HTR-8/SVneo (cell line): ENCODE data around the gene MPRIP.
"Not testable (repeated sequence)": the region's sequence is repeated elsewhere in the genome, so short reads cannot be mapped to it uniquely, and the experiment has no call there.

Experiments
- DNase-seq: peaks from one replicate; pipeline ENCODE4 v3.0.0; 2011; ENCODE audit warnings: low spot score, mixed read lengths; ENCODE audit not compliant: insufficient read length
- FAIRE-seq: peaks from 2 replicates; lab custom pipeline; 2011; peaks lifted over from hg19 to GRCh38; lab: Jason Lieb, UNC

The MPRIP gene

DNA sequence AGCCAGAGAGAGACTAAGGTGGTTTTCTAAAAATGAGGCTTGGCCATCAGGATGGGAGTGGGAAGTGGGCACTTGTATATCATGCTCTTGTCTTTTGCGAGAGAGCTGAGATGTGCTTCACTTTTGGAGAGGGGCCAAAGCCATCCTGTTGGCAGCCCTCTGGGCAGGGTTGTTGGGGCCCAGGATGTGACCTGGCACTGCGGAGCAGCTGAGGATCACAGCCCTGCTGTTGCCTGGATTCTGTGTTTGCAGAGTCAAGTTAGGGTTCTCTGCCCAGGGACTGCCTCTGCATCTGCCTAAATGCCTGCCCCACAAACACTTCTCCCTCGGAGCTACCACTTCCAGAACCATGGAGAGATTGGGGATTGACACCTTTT, 92.7 kb downstream of the MPRIP start:
- DNase-seq (no peak), FAIRE-seq (no peak)

DNA sequence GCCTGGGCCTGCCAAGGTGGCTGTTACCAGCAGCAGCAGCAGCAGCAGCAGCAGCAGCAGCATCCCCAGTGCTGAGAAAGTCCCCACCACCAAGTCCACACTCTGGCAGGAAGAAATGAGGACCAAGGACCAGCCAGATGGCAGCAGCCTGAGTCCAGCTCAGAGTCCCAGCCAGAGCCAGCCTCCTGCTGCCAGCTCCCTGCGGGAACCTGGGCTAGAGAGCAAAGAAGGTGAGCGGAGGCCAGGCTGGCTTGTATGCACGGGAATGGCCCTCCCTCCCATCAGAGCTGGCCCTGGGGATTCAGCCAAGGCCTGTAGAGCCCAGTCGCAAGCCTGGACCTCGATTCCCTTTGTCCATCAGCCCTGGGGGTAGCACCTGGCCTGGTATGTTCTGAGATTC, 94.0 kb downstream of the MPRIP start:
- not testable (repeated sequence) for FAIRE-seq, DNase-seq

DNA sequence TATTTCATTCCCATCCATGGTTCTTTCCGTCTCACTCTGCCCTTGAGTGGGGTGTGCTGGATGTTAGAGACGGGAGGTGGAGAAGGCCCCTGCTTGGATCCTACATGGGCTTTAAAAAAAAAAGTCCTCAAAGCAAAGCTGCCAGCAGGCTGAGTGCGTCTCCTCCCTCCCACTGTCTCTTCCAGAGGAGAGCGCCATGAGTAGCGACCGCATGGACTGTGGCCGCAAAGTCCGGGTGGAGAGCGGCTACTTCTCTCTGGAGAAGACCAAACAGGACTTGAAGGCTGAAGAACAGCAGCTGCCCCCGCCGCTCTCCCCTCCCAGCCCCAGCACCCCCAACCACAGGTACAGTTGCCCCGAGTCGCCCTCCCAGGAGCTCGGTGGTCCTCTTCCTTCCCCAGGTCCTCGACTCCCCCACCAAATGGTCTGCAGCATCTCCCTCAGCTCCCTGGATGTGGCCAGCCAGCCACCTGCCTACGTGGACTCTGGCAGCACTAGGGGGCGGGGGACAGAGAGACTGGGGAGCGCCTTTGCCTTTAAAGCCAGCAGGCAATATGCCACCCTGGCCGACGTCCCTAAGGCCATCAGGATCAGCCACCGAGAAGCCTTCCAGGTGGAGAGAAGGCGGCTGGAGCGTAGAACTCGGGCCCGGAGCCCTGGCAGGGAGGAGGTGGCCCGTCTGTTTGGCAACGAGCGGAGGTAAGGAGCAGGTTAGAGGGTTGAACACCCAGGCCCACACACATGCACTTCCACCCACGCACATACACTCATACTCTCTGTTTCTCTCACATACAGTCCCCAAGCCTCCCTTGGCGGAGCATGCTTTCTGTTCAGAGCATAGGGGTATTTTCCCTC, 95.7 kb downstream of the MPRIP start:
- no peak for FAIRE-seq
- no peak for DNase-seq

DNA sequence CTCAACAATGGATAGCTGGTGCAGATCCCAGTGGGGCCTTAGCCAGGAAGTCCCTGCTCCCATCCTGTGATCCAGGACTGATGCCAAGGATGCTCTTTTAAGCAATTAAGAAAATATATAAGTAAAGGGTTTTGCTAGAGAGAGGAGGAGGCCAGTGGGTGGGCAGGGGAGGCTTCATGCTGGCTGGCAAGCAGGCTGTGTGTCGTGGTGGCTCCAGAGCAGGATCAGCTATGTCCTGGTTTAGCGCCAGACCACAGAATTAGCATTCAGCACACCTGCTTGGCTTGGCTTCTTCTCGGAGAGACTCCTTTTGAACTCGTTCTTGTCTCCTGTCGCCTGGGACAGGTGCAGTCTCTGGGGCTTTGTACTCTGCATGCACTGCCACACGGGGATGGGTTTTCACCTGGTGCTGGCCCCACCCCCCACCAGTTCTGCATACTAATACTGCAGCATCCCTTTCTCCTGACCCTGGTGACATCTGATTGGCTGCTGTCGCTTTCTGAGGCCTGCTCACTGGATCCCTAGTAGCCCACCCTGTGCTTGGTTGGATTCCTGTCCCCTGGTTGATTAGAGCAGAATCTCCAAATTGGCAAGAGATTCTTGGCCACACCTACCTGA, 97.8 kb downstream of the MPRIP start:
- FAIRE-seq (no peak), DNase-seq (no peak)

DNA sequence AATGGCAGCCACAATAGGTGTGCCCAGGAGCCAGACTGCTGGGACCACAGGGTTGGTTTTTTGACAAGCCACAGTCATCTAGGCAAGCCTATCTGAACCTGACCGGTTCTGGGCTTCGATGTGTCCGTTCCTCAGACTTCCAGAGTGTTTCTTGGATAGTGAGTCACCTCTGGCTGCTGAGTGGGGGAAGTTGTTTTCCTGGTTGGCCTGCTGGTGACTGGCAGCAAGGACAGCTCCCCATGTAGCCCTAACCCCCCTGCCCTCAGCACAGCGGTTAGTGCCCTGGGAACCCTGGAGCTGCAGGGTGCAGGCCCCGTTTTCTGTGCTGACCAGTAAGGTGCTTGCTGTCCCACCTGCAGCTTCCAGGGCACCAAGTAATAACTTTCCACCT, 98.3 kb downstream of the MPRIP start:
- no peak for FAIRE-seq
- no peak for DNase-seq

DNA sequence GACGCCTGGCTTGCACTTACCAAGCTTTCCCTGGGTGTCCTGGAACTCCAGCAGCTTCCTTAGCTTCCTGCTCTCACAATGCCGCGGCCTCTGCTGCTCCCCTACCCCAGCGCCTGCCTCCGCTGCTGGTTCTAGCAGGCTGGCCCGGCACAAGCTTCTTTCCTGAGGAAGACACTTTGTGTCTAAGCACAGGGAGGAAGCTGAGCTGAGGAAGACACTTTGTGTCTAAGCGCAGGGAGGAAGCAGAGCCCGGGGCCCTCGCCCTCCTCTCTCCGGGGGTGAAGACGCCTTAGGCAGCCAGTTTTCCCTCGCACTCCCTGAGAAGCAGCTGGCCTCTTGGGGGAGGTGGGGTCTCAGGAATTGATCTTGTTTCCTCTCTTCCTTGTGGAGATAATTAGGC, 99.0 kb downstream of the MPRIP start:
- DNase-seq: no peak
- FAIRE-seq: no peak

DNA sequence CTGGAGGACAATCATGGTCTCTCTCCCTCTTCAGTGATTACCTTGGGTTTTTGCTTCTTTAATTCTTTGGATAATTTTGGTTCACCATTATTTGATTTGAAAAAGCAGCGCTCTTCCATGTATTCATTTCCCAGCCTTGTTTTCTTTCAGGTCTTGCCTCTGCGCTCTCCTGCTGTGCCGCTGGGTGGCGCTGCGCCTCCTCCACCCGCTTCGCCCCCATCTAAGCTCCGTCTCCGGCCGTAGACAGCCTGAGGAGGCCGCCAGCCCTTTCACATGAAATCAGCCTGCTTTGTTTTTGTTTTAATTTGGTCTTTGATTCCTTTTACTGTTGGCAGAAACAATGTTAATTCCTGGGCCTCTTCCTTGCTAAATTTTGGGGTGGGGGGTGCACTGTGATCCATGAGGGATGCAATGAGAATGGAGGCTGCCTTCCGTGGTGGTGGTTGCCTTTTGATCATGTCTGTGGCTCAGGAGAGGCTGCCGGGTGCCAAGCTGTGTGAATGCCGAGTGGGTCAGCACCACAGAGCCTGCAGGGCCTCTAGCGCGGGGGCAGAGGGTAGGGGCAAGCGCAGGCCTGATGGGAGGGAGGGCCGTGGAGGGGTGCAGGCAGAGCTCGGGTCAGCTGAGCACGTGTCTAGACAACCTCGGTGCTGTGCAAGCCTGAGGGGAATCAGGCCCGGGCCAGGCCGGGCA, 99.7 kb downstream of the MPRIP start:
- DNase-seq (peak; percentile 52), FAIRE-seq (no peak)

DNA sequence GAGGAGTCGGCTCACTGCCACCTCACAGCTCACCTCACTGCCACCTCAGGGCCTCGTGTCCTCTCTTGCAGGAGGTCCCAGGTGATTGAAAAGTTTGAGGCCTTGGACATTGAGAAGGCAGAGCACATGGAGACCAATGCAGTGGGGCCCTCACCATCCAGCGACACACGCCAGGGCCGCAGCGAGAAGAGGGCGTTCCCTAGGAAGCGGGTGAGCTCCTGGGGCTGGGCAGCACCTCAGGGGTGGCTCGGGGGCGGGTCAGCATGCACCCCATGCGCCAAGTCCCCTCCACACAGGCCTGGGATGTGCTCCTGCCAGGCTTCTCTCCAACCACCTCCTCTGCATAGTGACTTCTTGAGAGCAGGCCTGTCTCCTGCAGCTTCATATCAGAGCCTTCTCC, 100.3 kb downstream of the MPRIP start:
- no peak for DNase-seq
- FAIRE-seq: no peak

DNA sequence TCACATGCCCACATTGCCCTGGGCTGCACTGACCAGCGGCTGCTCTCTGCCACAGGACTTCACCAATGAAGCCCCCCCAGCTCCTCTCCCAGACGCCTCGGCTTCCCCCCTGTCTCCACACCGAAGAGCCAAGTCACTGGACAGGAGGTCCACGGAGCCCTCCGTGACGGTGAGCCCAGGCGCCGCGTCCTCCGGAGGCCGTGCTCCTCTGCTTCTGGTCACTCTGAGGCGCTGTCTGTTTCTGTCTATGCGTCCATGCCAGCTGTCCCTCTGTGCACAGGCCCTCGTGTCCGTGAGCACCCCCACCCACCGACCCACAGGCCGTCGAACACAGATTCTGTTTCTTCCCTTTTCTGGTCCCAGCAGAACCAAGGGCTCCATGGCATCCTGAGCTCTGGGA, 101.2 kb downstream of the MPRIP start:
- no peak for DNase-seq
- FAIRE-seq: no peak

DNA sequence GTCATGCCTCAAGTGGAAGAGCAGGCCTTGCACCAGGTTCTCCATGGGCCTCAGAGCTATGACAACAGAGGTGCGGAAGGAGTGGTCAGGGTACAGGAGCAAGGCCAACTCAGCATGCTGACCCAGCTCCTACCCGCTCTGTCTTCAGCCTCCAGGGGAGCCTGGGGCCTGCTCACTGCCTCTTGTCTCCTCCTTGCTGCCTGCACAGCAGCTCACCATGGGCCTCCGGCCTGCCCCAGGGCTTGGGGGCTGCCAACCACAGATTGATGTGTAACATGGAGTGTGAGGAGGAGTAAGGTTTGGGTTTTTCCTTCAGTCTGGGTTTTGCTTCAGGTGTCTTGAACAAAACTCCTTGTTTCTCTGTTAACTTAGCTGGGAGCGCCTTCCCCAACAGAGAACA, 101.8 kb downstream of the MPRIP start:
- no peak for FAIRE-seq
- DNase-seq: no peak

DNA sequence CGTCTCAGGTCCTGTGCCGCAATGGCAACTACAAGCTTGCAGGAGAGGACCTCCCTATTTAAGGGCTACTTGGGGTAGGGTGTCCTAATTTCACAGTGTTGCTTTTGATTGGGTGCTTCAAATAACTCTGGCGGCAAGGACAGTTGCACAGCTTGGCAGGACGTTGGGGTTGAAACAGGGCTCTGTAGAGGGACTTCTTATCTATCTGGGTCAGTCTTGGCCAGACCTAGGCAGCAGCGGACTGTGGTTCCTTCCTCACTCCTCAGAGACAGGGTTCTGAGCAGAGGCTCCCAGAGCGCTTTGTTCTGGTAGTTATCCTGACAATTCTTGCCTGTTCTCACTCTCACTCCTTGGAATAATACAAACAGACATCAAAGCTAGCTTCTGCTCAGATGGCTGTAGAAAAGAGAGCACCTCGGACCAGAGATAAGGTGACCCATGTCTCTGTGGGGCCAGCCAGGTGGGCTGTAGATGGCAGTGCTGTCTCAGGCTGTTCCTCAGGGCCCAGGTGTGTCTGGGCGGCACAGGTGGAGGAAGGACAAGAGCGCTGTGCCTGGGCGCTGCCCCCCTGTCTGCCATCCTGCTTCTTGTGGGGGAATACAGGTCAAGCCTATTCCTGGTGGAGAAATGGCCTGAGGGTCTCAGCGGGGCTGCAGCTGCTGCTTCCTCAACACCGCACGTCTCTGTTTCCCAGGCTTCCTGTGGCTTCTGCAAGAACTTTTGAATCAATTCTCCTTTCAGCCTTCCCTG, 102.8 kb downstream of the MPRIP start:
- FAIRE-seq (no peak), DNase-seq (no peak)

DNA sequence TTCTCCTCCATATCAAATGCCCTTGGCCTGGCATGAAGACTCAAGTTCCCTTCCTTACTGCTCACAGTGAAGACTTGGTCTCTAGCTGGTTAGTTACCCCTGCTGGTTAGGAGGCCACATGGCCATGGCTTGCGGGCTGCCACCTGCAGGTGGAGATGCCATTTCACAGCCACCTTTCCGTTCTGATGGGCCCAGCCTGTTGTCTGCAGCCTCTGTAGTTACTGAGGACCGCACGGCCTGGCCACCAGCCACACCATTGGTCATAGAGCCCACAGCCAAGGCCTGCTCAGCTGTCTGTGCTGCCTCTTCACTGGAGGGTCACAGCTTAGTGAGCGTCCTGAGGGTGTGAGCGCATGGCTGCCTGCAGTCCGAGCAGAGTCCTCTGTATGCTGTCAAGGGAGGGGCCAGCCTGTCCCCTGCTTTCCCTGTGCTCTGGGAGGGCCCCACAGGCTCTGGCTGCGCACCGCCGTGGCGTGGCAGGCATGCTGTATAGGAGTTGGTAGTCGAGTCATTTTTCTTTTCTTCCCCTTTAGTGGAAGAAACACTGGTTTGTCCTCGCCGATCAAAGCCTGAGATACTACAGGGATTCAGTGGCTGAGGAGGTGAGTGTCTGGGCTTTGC, 104.6 kb downstream of the MPRIP start:
- FAIRE-seq (peak; percentile 73), DNase-seq (no peak)

DNA sequence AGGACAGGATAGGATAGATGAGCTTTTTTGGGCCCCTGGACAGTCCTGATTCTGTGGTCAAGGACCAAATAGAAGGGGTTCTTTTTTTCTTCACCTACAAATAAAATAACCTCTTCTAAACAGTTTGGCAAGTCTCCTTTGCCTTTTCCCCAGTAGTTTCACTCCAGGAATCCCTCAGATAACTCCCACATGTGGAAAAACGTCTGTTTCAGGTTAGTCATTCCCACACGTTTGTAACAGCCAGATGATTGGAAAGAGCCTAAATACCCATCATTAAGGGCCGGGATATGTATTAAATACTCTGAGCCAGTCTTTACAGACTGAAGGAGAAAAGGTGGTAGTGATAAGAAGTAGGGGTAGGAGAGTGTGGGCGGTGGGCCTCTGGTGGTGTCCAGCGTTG, 105.6 kb downstream of the MPRIP start:
- FAIRE-seq: no peak
- no peak for DNase-seq

DNA sequence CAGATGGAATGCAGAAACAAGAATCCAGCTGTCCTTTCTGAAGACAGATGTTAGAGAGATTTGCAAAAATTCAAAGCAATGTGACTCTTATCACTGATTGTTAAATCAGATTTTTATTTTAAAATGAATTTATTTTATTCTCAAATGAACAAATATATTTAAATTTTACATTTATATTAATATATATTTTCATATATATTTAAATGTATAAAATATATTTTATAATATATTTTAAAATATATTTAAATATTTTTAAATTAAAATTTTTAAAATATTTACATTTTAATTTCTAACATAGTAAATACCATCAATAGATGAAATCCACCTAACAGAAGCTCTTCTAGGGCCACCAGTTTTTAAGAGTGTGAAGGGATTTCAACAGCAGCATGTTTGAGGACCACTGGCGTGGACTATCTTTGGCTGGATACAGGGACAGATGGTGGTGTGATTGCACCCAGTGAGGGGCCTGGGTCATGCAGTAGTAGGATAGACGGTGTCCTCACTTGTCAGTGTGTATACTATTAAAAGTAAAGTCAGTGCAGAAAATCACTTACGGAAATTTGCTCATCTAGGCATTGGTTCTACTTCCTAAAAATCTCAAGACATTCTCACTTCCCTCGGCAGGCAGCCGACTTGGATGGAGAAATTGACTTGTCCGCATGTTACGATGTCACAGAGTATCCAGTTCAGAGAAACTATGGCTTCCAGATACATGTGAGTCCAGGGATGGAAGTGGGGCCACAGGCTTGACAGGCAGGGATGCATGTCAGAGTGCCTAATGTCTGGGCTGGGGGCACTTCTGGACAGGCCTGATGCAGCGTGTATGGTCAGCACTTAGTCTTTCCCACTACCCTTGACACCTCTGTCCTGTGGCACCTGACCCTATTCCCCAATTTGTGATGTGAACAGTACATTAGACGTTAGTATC, 107.5 kb downstream of the MPRIP start:
- FAIRE-seq (no peak), DNase-seq (no peak)

DNA sequence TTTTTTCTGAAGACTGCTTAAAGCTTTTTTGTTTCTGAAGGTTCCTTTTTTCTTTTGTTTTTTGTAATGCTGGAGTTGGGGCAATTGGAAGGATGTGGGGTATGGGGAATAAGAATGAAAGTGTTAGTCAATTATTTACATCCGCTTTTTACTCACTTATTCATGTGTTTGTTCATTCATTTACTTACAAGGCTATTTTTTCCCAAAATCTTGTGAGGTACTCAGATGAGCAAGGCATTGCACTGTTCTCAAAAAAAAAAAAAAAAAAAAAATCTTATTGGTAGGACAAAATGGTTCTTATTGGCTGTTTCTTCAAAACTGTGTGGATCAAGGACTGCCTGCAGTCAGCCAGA, 108.2 kb downstream of the MPRIP start:
- FAIRE-seq (no peak), DNase-seq (no peak)

DNA sequence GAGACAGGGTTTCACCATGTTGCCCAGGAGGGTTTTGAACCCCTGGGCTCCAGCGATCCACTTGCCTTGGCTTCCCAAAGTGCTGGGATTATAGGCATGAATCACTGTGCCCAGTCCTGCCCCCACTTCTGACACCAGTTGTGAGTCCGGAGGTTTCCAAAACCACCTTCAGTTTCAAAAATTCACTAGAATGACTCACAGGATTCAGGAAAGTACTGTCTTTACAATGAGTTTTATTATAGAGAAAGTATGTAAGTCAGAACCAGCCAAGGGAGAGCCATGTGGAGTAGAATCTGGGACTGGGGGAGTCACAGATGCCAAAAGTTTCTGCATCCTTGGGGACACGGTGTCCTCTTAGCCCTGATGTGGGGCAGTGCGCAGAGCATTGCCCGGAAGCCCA, 108.8 kb downstream of the MPRIP start:
- peak; percentile 68 for DNase-seq
- FAIRE-seq: no peak

DNA sequence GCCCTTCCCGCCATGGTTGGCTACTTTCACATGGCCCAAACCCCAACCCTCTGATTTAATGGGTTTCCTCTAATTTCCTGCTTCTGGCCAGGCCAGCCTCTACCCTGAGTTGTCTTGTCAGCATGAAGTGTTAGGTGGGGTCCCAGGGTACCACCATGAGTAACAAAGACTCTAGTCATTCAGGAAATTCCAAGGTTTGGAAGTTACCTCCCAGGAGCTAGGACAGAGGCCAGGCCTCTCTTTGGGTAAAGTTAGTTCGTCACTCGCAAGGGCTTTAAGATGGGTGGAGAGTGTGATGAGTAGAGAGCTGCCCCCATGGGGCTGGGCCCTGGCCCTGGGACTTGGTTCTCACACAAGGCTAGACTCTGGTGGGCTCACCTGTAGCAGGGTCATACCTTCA, 109.3 kb downstream of the MPRIP start:
- no peak for DNase-seq

DNA sequence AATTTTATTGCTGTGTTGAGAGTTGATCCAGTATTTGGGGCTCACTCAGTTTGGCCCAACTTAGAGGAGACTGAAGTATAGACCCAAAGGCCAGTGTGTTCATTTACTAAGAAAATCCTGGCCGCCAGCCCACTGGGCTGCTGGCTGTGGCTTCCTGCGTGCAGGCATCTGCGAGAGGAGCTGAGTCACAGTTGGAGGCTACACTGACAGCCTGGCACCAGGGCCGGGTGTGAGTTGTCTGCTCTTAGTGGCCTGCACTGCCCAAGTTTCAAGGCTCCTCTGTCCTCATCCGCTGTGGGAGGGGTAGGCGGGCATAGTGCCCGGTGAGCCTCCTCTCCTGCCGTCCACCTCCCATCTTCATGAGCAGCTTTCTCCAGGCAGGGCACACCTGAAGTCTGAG, 109.7 kb downstream of the MPRIP start:
- peak; percentile 86 for FAIRE-seq
- peak; percentile 90 for DNase-seq

More for the DNA sequence above, 109.3 kb downstream of the MPRIP start:
- FAIRE-seq: no peak

DNA sequence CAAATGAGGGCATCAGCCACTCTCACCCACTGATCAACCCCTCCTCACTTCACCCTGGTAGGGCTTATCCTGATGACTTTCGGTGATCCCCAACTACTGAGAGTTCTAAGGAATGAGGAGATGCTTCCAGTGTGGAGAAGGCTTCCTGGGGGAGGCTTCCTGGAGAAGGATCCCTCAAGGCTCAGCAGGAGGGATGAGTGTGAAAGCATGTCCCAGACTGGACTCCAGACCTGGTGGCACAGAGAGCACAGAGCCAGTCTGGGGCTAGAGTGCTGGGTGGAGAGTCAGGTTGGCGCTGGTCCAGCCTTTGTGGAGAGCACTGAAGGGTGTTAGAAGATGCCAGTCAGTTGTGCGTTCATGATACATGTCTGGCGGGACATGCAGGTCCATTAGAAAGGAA, 110.1 kb downstream of the MPRIP start:
- no peak for DNase-seq
- no peak for FAIRE-seq
